GM11168 (cell line): ENCODE data around the gene ACOT6.
"Not testable (repeated sequence)": the region's sequence is repeated elsewhere in the genome, so short reads cannot be mapped to it uniquely, and the experiment has no call there.

ENCODE experiments used
- in situ Hi-C: fragments of 300-500 bp; cut with MboI; formaldehyde crosslinking; loops from one replicate; pipeline ENCODE4 v1.12.0; 2022; ENCODE audit warnings: low sequenced_read_pairs; ENCODE audit not compliant: unreplicated experiment

ACOT6 gene, protein sequence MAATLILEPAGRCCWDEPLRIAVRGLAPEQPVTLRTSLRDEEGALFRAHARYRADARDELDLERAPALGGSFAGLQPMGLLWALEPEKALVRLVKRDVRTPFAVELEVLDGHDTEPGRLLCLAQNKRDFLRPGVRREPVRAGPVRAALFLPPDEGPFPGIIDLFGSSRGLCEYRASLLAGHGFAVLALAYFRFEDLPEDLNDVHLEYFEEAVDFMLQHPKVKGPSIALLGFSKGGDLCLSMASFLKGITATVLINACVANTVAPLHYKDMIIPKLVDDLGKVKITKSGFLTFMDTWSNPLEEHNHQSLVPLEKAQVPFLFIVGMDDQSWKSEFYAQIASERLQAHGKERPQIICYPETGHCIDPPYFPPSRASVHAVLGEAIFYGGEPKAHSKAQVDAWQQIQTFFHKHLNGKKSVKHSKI

DNA sequence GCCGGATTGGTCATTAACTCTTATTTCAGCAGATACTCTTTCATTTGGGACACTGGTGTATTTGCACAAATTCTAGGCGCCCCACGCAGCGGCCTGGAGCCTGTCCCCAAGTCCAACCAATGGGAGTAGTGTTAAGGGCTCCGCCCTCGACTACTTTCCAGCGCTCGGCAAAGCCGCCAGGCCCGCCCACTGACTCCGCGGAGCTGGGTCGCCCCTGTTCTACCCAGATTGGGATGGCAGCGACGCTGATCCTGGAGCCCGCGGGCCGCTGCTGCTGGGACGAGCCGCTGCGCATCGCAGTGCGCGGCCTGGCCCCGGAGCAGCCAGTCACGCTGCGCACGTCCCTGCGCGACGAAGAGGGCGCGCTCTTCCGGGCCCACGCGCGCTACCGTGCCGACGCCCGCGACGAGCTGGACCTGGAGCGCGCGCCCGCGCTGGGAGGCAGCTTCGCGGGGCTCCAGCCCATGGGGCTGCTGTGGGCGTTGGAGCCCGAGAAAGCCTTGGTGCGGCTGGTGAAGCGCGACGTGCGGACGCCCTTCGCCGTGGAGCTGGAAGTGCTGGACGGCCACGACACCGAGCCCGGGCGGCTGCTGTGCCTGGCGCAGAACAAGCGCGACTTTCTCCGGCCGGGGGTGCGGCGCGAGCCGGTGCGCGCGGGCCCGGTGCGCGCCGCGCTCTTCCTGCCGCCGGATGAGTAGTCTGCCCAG lies at the start of gene ACOT6:
Gene ACOT6 (plus strand): TSS at position 179 of the 707 bp plus-strand sequence. CDS start 55 bp downstream, at position 234.
- in situ Hi-C loops, result no loop called here

DNA sequence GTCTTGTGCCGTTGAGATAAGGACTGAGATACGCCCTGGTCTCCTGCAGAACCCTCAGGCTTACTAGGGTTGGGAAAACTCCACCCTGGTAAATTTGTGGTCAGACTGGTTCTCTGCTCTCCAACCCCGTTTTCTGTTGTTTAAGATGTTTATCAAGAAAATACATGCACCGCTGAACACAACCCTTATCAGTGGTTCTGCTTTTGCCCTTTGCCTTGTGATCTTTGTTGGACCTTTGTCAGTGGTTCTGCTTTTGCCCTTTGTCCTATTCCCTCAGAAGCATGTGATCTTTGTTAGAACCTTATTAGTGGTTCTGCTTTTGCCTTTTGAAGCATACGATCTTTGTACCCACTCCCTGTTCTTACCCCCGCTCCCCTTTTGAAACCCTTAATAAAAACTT lies 49.6 kb upstream of the ACOT6 start:
- in situ Hi-C loops, result not testable (repeated sequence)

- in situ Hi-C loops, result not testable (repeated sequence)
These were observed 45.9 kb upstream of the ACOT6 start for GRCh38 chr14:73566431-73566830.

DNA sequence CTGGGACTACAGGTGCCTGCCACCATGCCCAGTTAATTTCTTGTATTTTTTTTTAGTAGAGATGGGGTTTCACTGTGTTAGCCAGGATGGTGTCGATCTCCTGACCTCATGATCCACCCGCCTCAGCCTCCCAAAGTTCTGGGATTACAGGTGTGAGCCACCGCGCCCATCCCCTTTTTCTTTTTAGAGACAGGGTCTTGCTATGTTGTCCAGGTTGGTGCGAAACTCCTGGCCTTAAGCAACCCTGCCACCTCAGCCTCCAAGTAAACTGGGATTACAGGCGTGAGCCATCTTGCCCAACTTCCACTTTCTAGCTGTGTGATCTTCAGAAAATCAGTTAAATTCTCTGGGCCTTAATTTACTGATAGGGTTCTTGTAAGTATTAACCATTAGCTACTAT lies 45.4 kb upstream of the ACOT6 start:
- in situ Hi-C loops, result not testable (repeated sequence)

DNA sequence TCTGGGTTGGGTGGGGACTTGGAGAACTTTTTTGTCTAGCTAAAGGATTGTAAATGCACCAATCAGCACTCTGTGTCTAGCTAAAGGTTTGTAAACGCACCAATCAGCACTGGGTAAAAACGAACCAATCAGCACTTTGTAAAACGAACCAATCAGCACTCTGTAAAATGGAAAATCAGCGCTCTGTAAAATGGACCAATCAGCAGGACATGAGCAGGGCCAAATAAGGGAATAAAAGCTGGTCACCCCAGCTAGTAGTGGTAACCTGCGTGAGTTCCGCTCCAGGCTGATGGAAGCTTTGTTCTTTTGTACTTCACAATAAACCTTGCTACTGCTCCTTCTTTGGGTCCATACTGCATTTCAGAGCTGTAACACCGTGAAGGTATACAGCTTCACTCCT lies 45.0 kb upstream of the ACOT6 start:
- in situ Hi-C loops, result no loop called here

DNA sequence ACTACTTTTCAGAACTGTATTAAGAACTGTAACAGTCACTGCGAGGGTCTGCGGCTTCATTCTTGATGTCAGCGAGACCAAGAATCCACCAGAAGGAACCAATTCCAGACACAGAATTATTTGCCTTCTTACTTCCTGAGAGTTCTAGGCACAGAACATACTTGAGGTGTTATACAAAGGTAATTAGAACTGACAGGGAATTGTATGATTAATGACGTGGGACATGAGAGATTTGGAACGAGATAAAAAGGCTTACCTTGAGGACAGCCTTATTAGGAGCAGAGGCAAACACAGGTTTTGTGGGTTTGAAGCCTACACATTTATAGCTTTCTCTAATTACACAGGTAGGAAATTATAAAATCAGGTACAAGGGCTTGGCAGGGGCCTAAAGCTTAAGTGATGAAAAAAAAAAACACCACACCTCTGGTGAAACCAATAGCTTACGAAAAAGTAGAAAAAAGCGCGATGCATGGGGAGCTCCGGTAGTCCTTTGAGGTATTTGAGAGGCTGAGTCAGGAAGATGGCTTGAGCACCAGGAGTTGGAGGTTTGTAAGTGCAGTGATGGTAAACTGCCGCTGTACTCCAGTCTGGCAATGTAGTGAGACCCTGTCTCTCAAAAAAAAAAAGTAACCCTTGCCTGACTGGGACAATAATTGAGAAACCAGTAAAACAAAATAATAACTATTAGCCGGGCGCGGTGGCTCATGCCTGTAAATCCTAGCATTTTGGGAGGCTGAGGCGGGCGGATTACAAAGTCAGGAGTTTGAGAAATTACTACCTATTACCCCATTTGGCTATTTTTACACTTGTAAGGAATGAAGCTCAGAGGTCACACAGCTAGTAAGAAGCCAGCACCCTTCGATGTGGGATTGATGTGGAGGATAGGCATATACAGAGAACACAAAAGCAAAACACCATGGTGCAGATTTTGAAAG lies 44.1 kb upstream of the ACOT6 start:
- in situ Hi-C loops, result no loop called here

DNA sequence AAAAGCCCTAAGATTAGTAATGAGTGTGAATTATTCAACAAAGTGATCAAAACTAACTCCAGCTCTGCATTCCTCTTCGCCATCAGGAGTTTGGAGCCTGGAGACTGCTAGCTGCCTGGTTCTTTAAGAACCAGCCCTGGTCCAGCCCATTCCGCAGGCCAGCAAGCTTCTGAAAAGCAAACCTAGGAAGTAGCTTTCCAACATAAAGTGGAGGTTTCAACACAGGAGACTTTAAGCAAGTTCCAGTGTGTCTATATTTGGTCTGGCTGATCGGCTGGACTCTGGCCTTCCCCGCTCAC lies 43.5 kb upstream of the ACOT6 start:
- in situ Hi-C loops, result not testable (repeated sequence)

DNA sequence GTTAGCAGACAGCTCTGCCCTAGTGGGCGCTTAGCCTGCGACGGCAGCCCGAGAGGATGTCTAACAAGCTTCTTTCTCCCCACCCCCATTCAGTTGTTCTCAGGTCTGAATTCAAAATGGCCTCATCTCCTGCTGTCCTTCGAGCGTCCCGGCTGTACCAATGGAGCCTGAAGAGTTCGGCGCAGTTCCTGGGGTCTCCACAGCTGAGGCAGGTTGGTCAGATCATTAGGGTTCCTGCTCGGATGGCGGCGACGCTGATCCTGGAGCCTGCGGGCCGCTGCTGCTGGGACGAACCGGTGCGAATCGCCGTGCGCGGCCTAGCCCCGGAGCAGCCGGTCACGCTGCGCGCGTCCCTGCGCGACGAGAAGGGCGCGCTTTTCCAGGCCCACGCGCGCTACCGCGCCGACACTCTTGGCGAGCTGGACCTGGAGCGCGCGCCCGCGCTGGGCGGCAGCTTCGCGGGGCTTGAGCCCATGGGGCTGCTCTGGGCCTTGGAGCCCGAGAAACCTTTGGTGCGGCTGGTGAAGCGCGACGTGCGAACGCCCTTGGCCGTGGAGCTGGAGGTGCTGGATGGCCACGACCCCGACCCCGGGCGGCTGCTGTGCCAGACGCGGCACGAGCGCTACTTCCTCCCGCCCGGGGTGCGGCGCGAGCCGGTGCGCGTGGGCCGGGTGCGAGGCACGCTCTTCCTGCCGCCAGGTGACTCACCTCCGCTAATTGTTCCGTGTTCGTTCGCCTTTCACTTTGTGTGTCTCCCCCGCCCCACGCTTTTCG lies 42.9 kb upstream of the ACOT6 start, which contains the start of gene ACOT2:
Gene ACOT2 (plus strand): TSS at position 29 of the 774 bp plus-strand sequence. CDS start 28 bp downstream, at position 57.
- in situ Hi-C loops, result not testable (repeated sequence)

GRCh38 chr14:73570913-73571312 lies 41.4 kb upstream of the ACOT6 start:
- in situ Hi-C loops, result not testable (repeated sequence)

GRCh38 chr14:73573034-73573433 lies 39.3 kb upstream of the ACOT6 start:
- in situ Hi-C loops, result not testable (repeated sequence)

DNA sequence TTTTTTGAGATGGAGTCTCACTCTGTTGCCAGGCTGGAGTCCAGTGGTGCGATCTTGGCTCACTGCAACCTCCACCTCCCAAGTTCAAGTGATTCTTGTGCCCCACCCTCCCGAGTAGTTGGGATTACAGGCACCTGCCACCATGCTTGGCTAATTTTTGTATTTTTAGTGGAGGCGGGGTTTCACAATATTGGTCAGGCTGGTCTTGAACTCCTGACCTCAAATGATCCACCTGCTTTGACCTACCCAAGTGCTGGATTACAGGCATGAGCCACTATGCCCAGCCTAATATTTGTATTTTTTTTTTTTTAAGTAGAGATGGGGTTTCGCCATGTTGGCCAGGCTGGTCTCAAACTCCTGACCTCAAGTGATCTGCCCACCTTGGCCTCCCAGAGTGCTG lies 38.6 kb upstream of the ACOT6 start:
- in situ Hi-C loops, result not testable (repeated sequence)

DNA sequence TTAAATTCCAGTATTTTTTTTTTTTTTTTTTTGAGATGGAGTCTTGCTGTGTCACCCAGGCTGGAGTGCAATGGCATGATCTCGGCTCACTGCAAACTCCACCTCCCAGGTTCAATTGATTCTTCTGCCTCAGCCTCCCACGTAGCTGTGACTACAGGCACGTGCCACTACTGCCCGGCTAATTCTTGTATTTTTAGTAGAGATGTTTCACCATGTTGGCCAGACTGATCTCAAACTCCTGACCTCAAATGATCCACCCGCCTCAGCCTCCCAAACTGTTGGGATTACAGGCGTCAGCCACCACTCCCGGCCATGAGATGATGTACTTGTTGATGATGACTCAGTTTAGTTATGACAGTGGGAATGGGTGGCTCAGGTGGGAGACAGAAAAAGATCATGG lies 38.1 kb upstream of the ACOT6 start:
- in situ Hi-C loops, result not testable (repeated sequence)

GRCh38 chr14:73576391-73576790 lies 35.9 kb upstream of the ACOT6 start:
- in situ Hi-C loops, result no loop called here

DNA sequence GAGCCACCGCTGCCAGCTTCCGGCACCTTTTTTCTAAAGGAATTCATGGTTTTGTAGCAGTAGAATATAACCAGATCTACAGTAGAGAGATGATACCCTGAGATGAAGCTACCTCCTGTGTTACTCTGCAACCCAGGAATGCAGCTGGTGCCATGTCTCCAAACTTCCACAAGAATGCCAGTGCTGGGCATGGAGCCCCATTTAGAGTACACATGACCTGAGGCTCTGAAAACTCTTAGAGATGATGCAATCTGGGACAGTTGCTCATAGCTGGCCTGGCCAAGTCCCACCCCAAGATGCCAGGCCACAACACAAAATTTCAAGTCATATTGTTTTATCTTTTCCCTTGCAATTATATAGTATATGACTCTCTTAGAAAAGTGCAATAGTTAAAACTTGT lies 35.1 kb upstream of the ACOT6 start:
- in situ Hi-C loops, result not testable (repeated sequence)

- in situ Hi-C loops, result not testable (repeated sequence)
These were observed 30.0 kb upstream of the ACOT6 start for GRCh38 chr14:73582102-73582979.

GRCh38 chr14:73588695-73589094 lies 23.6 kb upstream of the ACOT6 start:
- in situ Hi-C loops, result no loop called here

DNA sequence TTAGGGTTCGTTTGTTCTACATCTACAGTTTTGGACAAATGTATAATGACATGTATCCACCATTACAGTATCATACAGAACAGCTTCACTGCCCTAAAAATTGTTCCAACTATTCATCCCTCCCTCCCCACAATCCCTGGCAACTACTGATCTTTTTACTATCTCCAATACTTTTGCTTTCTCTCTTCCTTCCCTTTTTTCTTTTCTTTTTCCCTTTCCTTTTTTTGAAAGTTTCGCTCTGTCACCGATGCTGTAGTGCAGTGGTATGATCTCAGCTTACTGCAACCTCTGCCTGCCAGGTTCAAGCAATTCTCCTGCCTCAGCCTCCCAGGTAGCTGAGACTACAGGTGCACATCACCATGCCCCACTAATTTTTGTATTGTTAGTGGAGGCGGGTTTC lies 23.2 kb upstream of the ACOT6 start:
- in situ Hi-C loops, result no loop called here

- in situ Hi-C loops, result not testable (repeated sequence)
These were observed 21.7 kb upstream of the ACOT6 start for GRCh38 chr14:73590673-73591004.
